Measurements from ENCODE around the gene GPX3. TPM values are rescaled to one million over a fixed set of nuclear protein-coding genes. Genes with fewer than 3 reads are reported as not detected.

Gene GPX3
- total and polyA plus RNA-seq, 10 of the 15 experiments (the other 5 are each of a cell fraction or from before 2014, with no cell fraction given) = 0.04 to 1.0 (median 0.15) TPM; not detected in 3

DNA sequence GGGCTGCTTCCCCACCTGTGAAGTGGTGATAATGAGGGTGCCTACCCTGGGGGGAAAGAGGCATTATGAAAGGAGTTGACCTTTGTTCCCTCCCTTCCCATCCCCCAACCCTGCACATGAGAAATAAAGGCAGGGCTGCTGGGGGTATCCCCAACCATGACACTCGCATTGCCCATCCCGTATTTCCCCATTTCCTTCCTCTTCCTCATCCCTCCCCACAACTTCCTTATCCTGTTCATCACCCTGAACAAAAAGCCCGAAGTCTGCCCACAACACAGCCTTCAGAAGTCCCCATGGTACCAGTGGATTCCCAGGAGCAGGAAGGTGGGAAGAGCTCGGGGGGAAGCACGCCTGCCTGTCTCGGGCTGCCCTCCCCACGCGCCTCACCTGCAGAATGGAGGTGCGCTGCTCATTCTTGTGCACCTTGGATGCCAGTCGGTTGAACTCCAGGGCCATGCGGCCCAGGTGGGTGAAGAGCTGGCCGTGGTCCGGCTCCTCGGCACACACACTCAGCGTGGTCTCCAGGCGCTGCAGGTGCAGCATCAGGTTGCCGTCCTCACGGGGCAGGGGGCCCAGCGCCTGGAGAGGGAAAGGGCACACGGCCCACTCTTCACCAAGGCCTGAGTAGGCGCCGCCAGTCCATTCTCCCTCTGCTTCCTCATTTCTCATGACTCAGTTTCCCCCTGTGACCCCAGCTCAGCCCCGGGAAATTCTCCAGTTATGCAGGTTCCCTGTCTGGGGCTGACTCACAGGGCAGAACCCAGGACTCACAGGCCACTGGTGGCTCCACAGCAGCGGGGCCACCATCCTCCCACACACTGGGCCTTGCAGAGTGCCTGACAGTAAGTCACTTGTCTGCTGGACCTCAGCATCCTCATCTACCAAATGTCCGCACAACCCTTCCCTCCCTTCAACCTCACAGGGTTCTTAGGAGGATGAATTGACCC, 36.3 kb downstream of the GPX3 start:
- Histone ChIP-seq H3K36me3 (ENCODE audit: control insufficient read depth in 2 of 2, insufficient read depth in 2 of 2, low read length in 1 of 2) (peaks cover 62 to 71% of the 10 kb centered on the region in 2 experiments), H3K79me2 (ENCODE audit: control insufficient read depth, insufficient read depth, low read length) (peaks cover 39% of the 10 kb centered on the region), H3K9me3 (replicated peaks; ENCODE audit: control insufficient read depth, insufficient read depth, low read length) (no peaks in the 10 kb centered on the region), H3K9ac (ENCODE audit: control insufficient read depth, insufficient read depth, low read length) (no peak overlapping the region), H3K4me1 (ENCODE audit: control insufficient read depth, insufficient read depth, low read length) (peaks cover 30% of the 10 kb centered on the region), H3K4me3 (no peak overlapping the region), H3K27me3 (replicated peaks in 1 of 2; ENCODE audit: control insufficient read depth in 2 of 2, insufficient read depth in 2 of 2, low read length in 1 of 2) (no peaks in the 10 kb centered on the region), H3K27ac (ENCODE audit: control insufficient read depth, insufficient read depth) (no peak overlapping the region), H2AFZ (ENCODE audit: control insufficient read depth, low read depth, low read length) (no peak overlapping the region), H3K4me2 (ENCODE audit: control insufficient read depth, insufficient read depth) (no peak overlapping the region), H4K20me1 (ENCODE audit: control insufficient read depth, insufficient read depth) (peaks cover 9% of the 10 kb centered on the region)
- no peak for FAIRE-seq
- no TSS peak for BruUV-seq (replicated peaks)
- in situ Hi-C loops (cut with MboI) = no loop called here
- POLR2A ChIA-PET = no interaction called here
- WGBS (ENCODE audit: insufficient coverage, insufficient replicate concordance, low lambda C conversion rate, missing lambda C conversion rate) = 85% methylated on average over 25 of the region's 25 CpGs
- DNase-seq (ENCODE audit: low read depth, low spot score) = no peak
- intact Hi-C loops (cut with micrococcal nuclease; ENCODE audit: unreplicated experiment) = no loop called here
- ATAC-seq = no peak
- RAD21 ChIA-PET (ENCODE audit: unreplicated experiment) = interaction anchor here (3.0 kb wide), 1 partner anchor 59 kb away, joined by 9 read pairs; no protein-coding TSS in a partner anchor
- no peak for TF ChIP-seq SIN3A (IDR thresholded peaks at IDR 0.05; ENCODE audit: low read depth, low read length)
- 0 out of 2 replicates have a peak, but pooled peaks have one; percentile 8 for TF ChIP-seq RUNX3 (IDR thresholded peaks at IDR 0.05; ENCODE audit: low read length)
- SMC1A ChIA-PET (ENCODE audit: uncharacterized antibody, unreplicated experiment) = interaction anchor here (1.4 to 1.5 kb wide), 2 partner anchors 42 to 59 kb away, joined by 4 to 6 read pairs; no protein-coding TSS in a partner anchor
- CTCF ChIA-PET = interaction anchor here (15.8 kb wide), 1 partner anchor 59 kb away, joined by 691 read pairs; no protein-coding TSS in a partner anchor

DNA sequence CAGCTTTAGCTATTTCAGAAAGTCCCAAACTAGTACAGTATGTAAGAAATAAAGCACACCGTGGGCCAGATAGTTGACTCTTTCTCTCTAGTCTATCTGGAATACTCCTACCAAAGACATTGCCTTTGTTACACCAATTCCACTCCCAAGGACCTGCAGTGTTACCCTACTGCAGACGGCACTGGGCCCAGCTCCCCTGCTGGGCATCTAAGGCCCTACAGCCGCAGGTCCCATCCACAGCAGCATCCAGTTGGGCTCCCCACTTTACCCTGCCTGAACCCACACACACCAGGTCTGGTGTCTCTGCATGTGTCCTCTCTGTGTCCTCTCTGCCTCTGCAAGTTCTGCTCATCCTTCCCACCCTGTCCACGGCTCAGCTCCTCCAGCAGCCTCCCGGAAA, 37.9 kb downstream of the GPX3 start:
- H3K27me3 ChIP-seq (replicated peaks in 1 of 2; ENCODE audit: control insufficient read depth in 2 of 2, insufficient read depth in 2 of 2, low read length in 1 of 2) = no peaks in the 10 kb centered on the region
- POLR2A ChIA-PET = interaction anchor here (0.6 to 1.7 kb wide), 4 partner anchors 12 to 483 kb away, joined by 3 to 5 read pairs (median 4); no protein-coding TSS in a partner anchor
- peaks cover 39% of the 10 kb centered on the region for H3K4me1 ChIP-seq (ENCODE audit: control insufficient read depth, insufficient read depth, low read length)
- DNase-seq (ENCODE audit: low read depth, low spot score) = no peak
- peak overlapping the region; percentile 86; the same call in 1 of the 2 replicates for H3K27ac ChIP-seq (ENCODE audit: control insufficient read depth, insufficient read depth)
- peaks cover 61 to 80% of the 10 kb centered on the region in 2 experiments for H3K36me3 ChIP-seq (ENCODE audit: control insufficient read depth in 2 of 2, insufficient read depth in 2 of 2, low read length in 1 of 2)
- H4K20me1 ChIP-seq (ENCODE audit: control insufficient read depth, insufficient read depth) = peaks cover 9% of the 10 kb centered on the region
- no peak overlapping the region for H2AFZ ChIP-seq (ENCODE audit: control insufficient read depth, low read depth, low read length)
- H3K9ac ChIP-seq (ENCODE audit: control insufficient read depth, insufficient read depth, low read length) = no peak overlapping the region
- in situ Hi-C loops (cut with MboI) (no loop called here), intact Hi-C loops (cut with micrococcal nuclease; ENCODE audit: unreplicated experiment) (no loop called here)
- 55% methylated on average over 5 of the region's 5 CpGs for WGBS (ENCODE audit: insufficient coverage, insufficient replicate concordance, low lambda C conversion rate, missing lambda C conversion rate)
- no TSS peak for BruUV-seq (replicated peaks)
- no peak for ATAC-seq
- peaks cover 50% of the 10 kb centered on the region for H3K79me2 ChIP-seq (ENCODE audit: control insufficient read depth, insufficient read depth, low read length)
- no peaks in the 10 kb centered on the region for H3K9me3 ChIP-seq (replicated peaks; ENCODE audit: control insufficient read depth, insufficient read depth, low read length)
- CTCF ChIA-PET = interaction anchor here (0.6 to 15.8 kb wide), 12 partner anchors 9 to 199 kb away, joined by 3 to 691 read pairs (median 4); partner anchors contain the start of gene ANXA6
- H3K4me2 ChIP-seq (ENCODE audit: control insufficient read depth, insufficient read depth) = no peak overlapping the region; the same call in 1 of the 2 replicates
- RAD21 ChIA-PET (ENCODE audit: unreplicated experiment) = interaction anchor here (0.9 to 2.0 kb wide), 7 partner anchors 14 to 106 kb away, joined by 3 to 23 read pairs (median 4); no protein-coding TSS in a partner anchor
- SMC1A ChIA-PET (ENCODE audit: uncharacterized antibody, unreplicated experiment) = interaction anchor here (0.8 to 4.4 kb wide), 22 partner anchors 9 to 155 kb away, joined by 3 to 61 read pairs (median 4); no protein-coding TSS in a partner anchor
- H3K4me3 ChIP-seq = no peak overlapping the region
- no peak for FAIRE-seq
- TF ChIP-seq, protein P1, sequence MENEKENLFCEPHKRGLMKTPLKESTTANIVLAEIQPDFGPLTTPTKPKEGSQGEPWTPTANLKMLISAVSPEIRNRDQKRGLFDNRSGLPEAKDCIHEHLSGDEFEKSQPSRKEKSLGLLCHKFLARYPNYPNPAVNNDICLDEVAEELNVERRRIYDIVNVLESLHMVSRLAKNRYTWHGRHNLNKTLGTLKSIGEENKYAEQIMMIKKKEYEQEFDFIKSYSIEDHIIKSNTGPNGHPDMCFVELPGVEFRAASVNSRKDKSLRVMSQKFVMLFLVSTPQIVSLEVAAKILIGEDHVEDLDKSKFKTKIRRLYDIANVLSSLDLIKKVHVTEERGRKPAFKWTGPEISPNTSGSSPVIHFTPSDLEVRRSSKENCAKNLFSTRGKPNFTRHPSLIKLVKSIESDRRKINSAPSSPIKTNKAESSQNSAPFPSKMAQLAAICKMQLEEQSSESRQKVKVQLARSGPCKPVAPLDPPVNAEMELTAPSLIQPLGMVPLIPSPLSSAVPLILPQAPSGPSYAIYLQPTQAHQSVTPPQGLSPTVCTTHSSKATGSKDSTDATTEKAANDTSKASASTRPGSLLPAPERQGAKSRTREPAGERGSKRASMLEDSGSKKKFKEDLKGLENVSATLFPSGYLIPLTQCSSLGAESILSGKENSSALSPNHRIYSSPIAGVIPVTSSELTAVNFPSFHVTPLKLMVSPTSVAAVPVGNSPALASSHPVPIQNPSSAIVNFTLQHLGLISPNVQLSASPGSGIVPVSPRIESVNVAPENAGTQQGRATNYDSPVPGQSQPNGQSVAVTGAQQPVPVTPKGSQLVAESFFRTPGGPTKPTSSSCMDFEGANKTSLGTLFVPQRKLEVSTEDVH (IDR thresholded peaks at IDR 0.05; ENCODE audit: low read depth, partially characterized antibody) = no peak
- TF ChIP-seq, protein P2, sequence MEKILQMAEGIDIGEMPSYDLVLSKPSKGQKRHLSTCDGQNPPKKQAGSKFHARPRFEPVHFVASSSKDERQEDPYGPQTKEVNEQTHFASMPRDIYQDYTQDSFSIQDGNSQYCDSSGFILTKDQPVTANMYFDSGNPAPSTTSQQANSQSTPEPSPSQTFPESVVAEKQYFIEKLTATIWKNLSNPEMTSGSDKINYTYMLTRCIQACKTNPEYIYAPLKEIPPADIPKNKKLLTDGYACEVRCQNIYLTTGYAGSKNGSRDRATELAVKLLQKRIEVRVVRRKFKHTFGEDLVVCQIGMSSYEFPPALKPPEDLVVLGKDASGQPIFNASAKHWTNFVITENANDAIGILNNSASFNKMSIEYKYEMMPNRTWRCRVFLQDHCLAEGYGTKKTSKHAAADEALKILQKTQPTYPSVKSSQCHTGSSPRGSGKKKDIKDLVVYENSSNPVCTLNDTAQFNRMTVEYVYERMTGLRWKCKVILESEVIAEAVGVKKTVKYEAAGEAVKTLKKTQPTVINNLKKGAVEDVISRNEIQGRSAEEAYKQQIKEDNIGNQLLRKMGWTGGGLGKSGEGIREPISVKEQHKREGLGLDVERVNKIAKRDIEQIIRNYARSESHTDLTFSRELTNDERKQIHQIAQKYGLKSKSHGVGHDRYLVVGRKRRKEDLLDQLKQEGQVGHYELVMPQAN (conservative IDR thresholded peaks at IDR 0.05) = no peak
- no peak for TF ChIP-seq SRF (IDR thresholded peaks at IDR 0.05; ENCODE audit: low read depth in 2 of 2, low read length in 2 of 2)
- TF ChIP-seq, protein P3, sequence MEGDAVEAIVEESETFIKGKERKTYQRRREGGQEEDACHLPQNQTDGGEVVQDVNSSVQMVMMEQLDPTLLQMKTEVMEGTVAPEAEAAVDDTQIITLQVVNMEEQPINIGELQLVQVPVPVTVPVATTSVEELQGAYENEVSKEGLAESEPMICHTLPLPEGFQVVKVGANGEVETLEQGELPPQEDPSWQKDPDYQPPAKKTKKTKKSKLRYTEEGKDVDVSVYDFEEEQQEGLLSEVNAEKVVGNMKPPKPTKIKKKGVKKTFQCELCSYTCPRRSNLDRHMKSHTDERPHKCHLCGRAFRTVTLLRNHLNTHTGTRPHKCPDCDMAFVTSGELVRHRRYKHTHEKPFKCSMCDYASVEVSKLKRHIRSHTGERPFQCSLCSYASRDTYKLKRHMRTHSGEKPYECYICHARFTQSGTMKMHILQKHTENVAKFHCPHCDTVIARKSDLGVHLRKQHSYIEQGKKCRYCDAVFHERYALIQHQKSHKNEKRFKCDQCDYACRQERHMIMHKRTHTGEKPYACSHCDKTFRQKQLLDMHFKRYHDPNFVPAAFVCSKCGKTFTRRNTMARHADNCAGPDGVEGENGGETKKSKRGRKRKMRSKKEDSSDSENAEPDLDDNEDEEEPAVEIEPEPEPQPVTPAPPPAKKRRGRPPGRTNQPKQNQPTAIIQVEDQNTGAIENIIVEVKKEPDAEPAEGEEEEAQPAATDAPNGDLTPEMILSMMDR (IDR thresholded peaks at IDR 0.05 in 2 of 3, conservative IDR thresholded peaks at IDR 0.05 in 1 of 3; ENCODE audit: control insufficient read depth in 2 of 3, extremely low read depth in 1 of 3, insufficient read depth in 1 of 3, low read depth in 3 of 3, low read length in 3 of 3) = peak in 2 of 3 experiments; percentile 19 to 20; a peak in 1 of 6 replicates
